ENCODE results near the gene EBF3.

The EBF3 gene

GRCh38 chr10:129932182-129932581, 31.9 kb downstream of the EBF3 start:
- no peak for DNase-seq (ENCODE audit: low read depth, low spot score)
- Histone ChIP-seq H3K9ac (ENCODE audit: insufficient read length, low read depth) (no peak overlapping the region), H3K9me3 (ENCODE audit: insufficient read depth, low read length) (no peaks in the 10 kb centered on the region), H3K36me3 (ENCODE audit: insufficient read depth, insufficient read length, low read length) (no peaks in the 10 kb centered on the region), H3K4me1 (ENCODE audit: insufficient read depth, insufficient read length) (no peaks in the 10 kb centered on the region), H3K27me3 (ENCODE audit: insufficient read depth, insufficient read length) (no peaks in the 10 kb centered on the region), H3K4me3 (ENCODE audit: insufficient read length, low read depth) (no peak overlapping the region)
- TF ChIP-seq ZNF274 (IDR thresholded peaks at IDR 0.05; ENCODE audit: low read depth, low read length) (no peak), YY1 (IDR thresholded peaks at IDR 0.05; ENCODE audit: insufficient read depth, insufficient read length) (no peak), SUZ12 (IDR thresholded peaks at IDR 0.05; ENCODE audit: extremely low read depth, insufficient read depth, insufficient read length) (no peak)

GRCh38 chr10:129929343-129930292, 34.5 kb downstream of the EBF3 start:
- no peak overlapping the region for H3K4me3 ChIP-seq (ENCODE audit: insufficient read length, low read depth)
- no peaks in the 10 kb centered on the region for H3K36me3 ChIP-seq (ENCODE audit: insufficient read depth, insufficient read length, low read length)
- TF ChIP-seq ZNF274 (IDR thresholded peaks at IDR 0.05; ENCODE audit: low read depth, low read length) (no peak), SUZ12 (IDR thresholded peaks at IDR 0.05; ENCODE audit: extremely low read depth, insufficient read depth, insufficient read length) (no peak), YY1 (IDR thresholded peaks at IDR 0.05; ENCODE audit: insufficient read depth, insufficient read length) (no peak)
- no peaks in the 10 kb centered on the region for H3K4me1 ChIP-seq (ENCODE audit: insufficient read depth, insufficient read length)
- no peak overlapping the region for H3K9ac ChIP-seq (ENCODE audit: insufficient read length, low read depth)
- H3K27me3 ChIP-seq (ENCODE audit: insufficient read depth, insufficient read length) = no peaks in the 10 kb centered on the region
- H3K9me3 ChIP-seq (ENCODE audit: insufficient read depth, low read length) = no peaks in the 10 kb centered on the region
- no peak for DNase-seq (ENCODE audit: low read depth, low spot score)

GRCh38 chr10:129927351-129928120, 36.5 kb downstream of the EBF3 start:
- no peak for TF ChIP-seq YY1 (IDR thresholded peaks at IDR 0.05; ENCODE audit: insufficient read depth, insufficient read length)
- TF ChIP-seq ZNF274 (IDR thresholded peaks at IDR 0.05; ENCODE audit: low read depth, low read length) = no peak
- TF ChIP-seq SUZ12 (IDR thresholded peaks at IDR 0.05; ENCODE audit: extremely low read depth, insufficient read depth, insufficient read length) = no peak
- no peaks in the 10 kb centered on the region for H3K9me3 ChIP-seq (ENCODE audit: insufficient read depth, low read length)
- no peak for DNase-seq (ENCODE audit: low read depth, low spot score)
- no peak overlapping the region for H3K4me3 ChIP-seq (ENCODE audit: insufficient read length, low read depth)
- no peak overlapping the region for H3K9ac ChIP-seq (ENCODE audit: insufficient read length, low read depth)
- H3K4me1 ChIP-seq (ENCODE audit: insufficient read depth, insufficient read length) = no peaks in the 10 kb centered on the region
- H3K27me3 ChIP-seq (ENCODE audit: insufficient read depth, insufficient read length) = no peaks in the 10 kb centered on the region
- no peaks in the 10 kb centered on the region for H3K36me3 ChIP-seq (ENCODE audit: insufficient read depth, insufficient read length, low read length)

GRCh38 chr10:129926066-129927055, 37.7 kb downstream of the EBF3 start:
- H3K27me3 ChIP-seq (ENCODE audit: insufficient read depth, insufficient read length) = no peaks in the 10 kb centered on the region
- no peak for DNase-seq (ENCODE audit: low read depth, low spot score)
- no peak overlapping the region for H3K4me3 ChIP-seq (ENCODE audit: insufficient read length, low read depth)
- no peak overlapping the region for H3K9ac ChIP-seq (ENCODE audit: insufficient read length, low read depth)
- H3K4me1 ChIP-seq (ENCODE audit: insufficient read depth, insufficient read length) = no peaks in the 10 kb centered on the region
- H3K36me3 ChIP-seq (ENCODE audit: insufficient read depth, insufficient read length, low read length) = no peaks in the 10 kb centered on the region
- TF ChIP-seq SUZ12 (IDR thresholded peaks at IDR 0.05; ENCODE audit: extremely low read depth, insufficient read depth, insufficient read length) = no peak
- TF ChIP-seq YY1 (IDR thresholded peaks at IDR 0.05; ENCODE audit: insufficient read depth, insufficient read length) = no peak
- no peak for TF ChIP-seq ZNF274 (IDR thresholded peaks at IDR 0.05; ENCODE audit: low read depth, low read length)
- H3K9me3 ChIP-seq (ENCODE audit: insufficient read depth, low read length) = no peaks in the 10 kb centered on the region

- no peak for DNase-seq (ENCODE audit: low read depth, low spot score)
- no peak overlapping the region for H3K9ac ChIP-seq (ENCODE audit: insufficient read length, low read depth)
- TF ChIP-seq ZNF274 (IDR thresholded peaks at IDR 0.05; ENCODE audit: low read depth, low read length) (no peak), SUZ12 (IDR thresholded peaks at IDR 0.05; ENCODE audit: extremely low read depth, insufficient read depth, insufficient read length) (no peak), YY1 (IDR thresholded peaks at IDR 0.05; ENCODE audit: insufficient read depth, insufficient read length) (no peak)
- no peaks in the 10 kb centered on the region for H3K4me1 ChIP-seq (ENCODE audit: insufficient read depth, insufficient read length)
- H3K27me3 ChIP-seq (ENCODE audit: insufficient read depth, insufficient read length) = no peaks in the 10 kb centered on the region
- H3K36me3 ChIP-seq (ENCODE audit: insufficient read depth, insufficient read length, low read length) = no peaks in the 10 kb centered on the region
- no peak overlapping the region for H3K4me3 ChIP-seq (ENCODE audit: insufficient read length, low read depth)
- no peaks in the 10 kb centered on the region for H3K9me3 ChIP-seq (ENCODE audit: insufficient read depth, low read length)
Observed at GRCh38 chr10:129924375-129925085, 39.5 kb downstream of the EBF3 start.

GRCh38 chr10:129922598-129923123, 41.4 kb downstream of the EBF3 start:
- H3K9me3 ChIP-seq (ENCODE audit: insufficient read depth, low read length) = no peaks in the 10 kb centered on the region
- H3K27me3 ChIP-seq (ENCODE audit: insufficient read depth, insufficient read length) = no peaks in the 10 kb centered on the region
- no peak overlapping the region for H3K9ac ChIP-seq (ENCODE audit: insufficient read length, low read depth)
- no peaks in the 10 kb centered on the region for H3K4me1 ChIP-seq (ENCODE audit: insufficient read depth, insufficient read length)
- DNase-seq (ENCODE audit: low read depth, low spot score) = no peak
- no peak overlapping the region for H3K4me3 ChIP-seq (ENCODE audit: insufficient read length, low read depth)
- TF ChIP-seq YY1 (IDR thresholded peaks at IDR 0.05; ENCODE audit: insufficient read depth, insufficient read length) = no peak
- no peak for TF ChIP-seq SUZ12 (IDR thresholded peaks at IDR 0.05; ENCODE audit: extremely low read depth, insufficient read depth, insufficient read length)
- TF ChIP-seq ZNF274 (IDR thresholded peaks at IDR 0.05; ENCODE audit: low read depth, low read length) = no peak
- no peaks in the 10 kb centered on the region for H3K36me3 ChIP-seq (ENCODE audit: insufficient read depth, insufficient read length, low read length)
